ENCODE measurements around the gene GOLGA1.

The GOLGA1 gene

DNA sequence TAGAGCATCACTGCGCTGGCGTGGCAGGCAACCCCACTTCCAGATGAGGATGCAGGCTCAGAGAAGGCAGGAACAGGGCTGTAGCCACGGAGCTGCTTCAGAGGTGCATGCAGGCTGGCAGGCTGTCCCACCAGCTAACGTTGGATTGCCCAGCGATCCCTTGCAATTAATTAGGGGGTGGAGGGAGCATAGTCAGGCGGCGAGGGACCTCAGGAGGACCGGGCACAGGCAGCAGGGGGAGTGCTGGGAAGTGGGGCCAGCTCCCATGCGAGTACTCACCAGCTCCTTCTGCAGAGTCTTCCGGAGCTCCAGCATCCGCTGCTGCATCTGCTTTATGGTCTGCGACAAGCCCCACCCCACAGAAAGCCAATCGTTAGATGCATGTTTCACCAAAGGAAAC lies 58.7 kb downstream of the GOLGA1 start:
- no peak for DNase-seq (ENCODE audit: low read depth, low spot score)

GRCh38 chr9:124881138-124881743 lies 59.6 kb downstream of the GOLGA1 start:
- no peak for DNase-seq (ENCODE audit: low read depth, low spot score)

DNA sequence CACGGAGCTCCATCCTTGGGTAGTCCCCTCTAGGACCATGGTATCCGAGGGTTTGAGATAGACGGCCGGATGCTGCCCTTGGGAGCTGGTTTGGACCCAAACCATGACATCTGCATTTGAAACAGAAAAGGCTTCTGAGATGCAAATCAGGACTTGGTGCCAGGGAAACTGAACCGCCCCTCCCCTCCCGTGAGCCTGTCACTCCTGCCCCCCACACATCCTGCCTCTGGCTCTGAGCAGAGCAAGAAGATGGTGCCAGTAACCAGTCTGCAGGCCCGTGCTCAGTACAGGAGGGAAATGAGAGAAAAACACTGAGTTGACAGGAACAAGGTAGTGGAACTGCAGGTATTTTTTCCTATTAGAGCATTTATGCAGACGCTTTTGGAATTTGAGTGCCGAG lies 60.4 kb downstream of the GOLGA1 start:
- DNase-seq (ENCODE audit: low read depth, low spot score) = peak; percentile 33

- no peak for DNase-seq (ENCODE audit: low read depth, low spot score)
These were observed 61.7 kb downstream of the GOLGA1 start for GRCh38 chr9:124879226-124879625.

- no peak for DNase-seq (ENCODE audit: low read depth, low spot score)
These were observed 62.4 kb downstream of the GOLGA1 start for GRCh38 chr9:124878518-124878917.

GRCh38 chr9:124878021-124878420 lies 62.9 kb downstream of the GOLGA1 start:
- DNase-seq (ENCODE audit: low read depth, low spot score) = peak; percentile 34

GRCh38 chr9:124877021-124877782 lies 63.7 kb downstream of the GOLGA1 start:
- no peak for DNase-seq (ENCODE audit: low read depth, low spot score)

DNA sequence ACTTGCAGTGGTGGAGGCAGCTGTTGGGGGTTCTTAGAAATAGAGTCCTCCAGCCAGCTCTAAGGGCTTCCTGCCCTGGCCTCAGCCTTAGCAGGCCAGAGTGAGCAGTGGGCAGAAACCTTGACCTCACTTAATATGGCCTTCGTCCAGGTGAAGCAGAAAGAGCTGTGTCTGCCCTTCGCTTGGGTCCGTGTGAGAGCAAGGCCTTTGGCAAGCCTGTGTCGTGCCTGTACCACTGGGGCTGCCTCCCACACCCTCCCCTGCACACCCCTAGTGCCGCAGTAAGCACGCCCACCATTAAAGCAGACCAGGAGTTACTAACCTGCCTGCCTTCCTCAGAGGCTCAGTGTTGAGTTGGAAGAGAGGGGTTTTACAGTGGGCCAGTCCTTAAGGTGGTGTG lies 65.4 kb downstream of the GOLGA1 start:
- DNase-seq (ENCODE audit: low read depth, low spot score) = no peak

DNA sequence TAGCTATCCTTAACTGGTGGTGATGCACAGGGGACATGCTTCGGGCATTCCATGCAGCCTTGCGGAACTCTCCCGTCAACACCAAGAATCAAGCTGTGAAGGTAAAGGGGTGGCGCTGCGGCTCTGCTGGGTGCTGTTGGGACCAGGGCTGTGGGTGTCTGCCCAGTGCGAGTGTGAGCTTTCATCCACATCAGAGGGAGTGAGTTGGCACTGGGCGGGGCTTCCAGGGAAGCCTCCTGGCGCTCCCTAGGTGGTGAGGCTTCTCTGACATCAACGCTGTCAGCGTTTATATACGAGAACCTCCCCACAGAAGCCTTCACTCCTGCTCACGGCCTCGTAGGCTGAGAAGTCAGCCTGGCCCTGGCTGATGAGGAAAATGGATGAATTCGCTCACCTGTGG lies 67.2 kb downstream of the GOLGA1 start:
- DNase-seq (ENCODE audit: low read depth, low spot score) = no peak

DNA sequence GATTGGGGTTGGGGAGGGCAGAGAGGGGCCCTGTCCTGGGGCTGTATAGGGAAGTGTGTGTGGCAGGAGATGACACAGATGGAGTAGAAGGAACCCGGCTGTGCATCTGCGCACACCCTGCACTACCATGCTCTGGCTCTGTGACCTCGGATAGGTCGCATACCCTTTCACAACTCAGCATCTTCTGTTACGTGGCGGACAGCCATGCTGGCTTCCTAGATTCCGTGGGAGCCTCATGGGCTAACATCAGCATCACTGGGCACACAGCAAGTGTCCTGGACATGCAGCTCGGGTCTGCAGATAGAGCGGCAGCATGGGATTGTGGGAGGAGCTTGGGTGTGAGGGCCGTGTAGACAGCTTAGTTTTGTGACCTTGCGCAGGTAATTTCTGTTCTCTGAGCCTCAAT lies 69.7 kb downstream of the GOLGA1 start:
- no peak for DNase-seq (ENCODE audit: low read depth, low spot score)

- DNase-seq (ENCODE audit: low read depth, low spot score) = no peak
These were observed 70.2 kb downstream of the GOLGA1 start for GRCh38 chr9:124870723-124871122.

GRCh38 chr9:124869986-124870560 lies 70.8 kb downstream of the GOLGA1 start:
- DNase-seq (ENCODE audit: low read depth, low spot score) = peak; percentile 47

- DNase-seq (ENCODE audit: low read depth, low spot score) = peak; percentile 51
These were observed 71.4 kb downstream of the GOLGA1 start for GRCh38 chr9:124869466-124869985.

DNA sequence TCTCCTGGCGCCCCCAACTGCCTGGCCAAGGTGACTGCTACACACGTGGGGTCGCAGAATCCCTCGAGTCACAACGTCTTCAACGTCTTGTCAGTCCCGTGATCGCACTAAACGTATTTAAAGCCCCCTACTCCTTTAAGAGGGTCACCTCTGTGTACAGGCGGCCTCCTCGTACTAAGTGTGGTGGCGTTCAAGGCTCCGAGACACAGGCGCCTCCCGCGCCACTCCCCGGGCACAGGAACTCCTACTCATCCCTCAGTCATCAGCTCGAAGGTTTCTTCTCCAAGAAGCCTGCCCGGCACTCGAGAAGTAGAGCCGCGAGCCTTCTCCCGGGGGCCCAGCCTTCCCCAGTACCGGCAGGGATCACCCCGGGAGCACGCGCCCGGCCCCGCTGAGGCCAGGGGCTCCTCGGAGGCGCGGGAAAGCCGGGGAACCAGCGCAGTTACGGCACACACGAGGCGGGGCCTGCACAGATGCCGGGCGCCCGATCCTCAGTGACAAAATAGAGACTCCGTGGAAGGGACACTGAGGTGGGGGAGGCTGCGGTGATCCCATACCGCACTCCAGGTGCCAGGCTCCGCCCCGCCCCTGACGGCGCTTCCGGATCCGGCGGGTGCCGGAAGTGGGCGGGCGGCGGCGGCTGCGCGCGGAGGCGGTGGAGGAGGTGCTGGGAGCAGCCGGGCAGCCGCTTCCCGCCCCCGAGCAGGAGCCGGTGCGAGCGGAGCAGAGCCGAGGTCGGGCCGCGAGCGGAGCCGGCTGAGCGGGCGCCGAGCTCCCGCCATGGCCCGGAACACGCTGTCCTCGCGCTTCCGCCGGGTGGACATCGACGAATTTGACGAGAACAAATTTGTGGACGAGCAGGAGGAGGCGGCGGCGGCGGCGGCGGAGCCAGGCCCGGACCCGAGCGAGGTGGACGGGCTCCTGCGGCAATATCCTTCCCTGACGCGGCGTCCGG lies 72.1 kb downstream of the GOLGA1 start:
- peak; percentile 96 for DNase-seq (ENCODE audit: low read depth, low spot score)

GRCh38 chr9:124863371-124863871 lies 77.5 kb downstream of the GOLGA1 start:
- DNase-seq (ENCODE audit: low read depth, low spot score) = no peak

DNA sequence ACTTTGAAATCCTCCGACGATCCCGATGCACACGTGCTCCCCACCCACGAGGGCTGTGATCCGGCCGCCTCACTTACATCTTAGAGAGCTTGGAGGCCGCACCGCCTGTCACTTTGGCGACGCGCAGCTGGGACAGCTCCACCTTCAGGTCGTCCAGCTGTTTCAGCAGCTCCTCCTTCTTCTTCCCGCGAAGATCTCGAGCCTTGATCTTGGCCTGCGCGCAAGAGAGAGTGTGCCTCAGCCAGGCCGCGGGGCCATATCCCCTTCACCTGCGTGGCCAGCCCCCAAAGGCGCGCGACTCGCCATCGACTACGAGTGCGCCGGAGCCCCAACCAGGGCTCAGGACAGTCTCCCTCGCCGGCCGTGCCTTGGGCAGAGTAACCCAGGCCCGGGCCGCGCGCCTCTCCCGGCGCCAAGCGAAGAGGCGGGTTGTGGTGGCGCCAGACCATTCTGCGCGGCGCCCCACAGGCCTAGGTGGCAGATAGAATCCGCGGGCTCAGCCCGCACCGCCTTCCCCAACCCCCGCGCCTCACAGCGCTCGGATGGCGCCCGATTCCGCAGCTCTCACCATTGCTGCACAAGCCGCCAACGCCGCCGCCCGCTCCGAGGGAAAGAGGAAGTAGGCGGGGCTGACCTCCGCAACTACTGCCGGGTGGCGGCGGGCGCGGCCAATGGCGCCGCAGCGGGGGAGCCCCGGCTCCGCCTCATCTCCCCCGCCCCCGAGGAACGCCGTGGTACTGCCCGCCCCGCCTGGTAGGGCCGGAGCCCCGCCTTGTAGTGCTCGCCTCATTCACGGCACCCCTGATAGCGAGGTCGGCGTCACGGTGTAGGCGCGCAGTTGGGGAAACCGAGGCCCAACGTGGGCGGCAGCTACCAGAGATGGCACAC lies 79.3 kb downstream of the GOLGA1 start, which contains the start of the genes ARPC5L and RPL35:
ARPC5L (plus strand) TSS at position 789 of the 888 bp plus-strand sequence. CDS start 7,161 bp downstream, outside the sequence.
RPL35 (minus strand) TSS at position 616 of the 888 bp plus-strand sequence; CDS start at position 571, 45 bp downstream.
- peak; percentile 98 for DNase-seq (ENCODE audit: low read depth, low spot score)

- no peak for DNase-seq (ENCODE audit: low read depth, low spot score)
These were observed 80.1 kb downstream of the GOLGA1 start for GRCh38 chr9:124860582-124861341.

DNA sequence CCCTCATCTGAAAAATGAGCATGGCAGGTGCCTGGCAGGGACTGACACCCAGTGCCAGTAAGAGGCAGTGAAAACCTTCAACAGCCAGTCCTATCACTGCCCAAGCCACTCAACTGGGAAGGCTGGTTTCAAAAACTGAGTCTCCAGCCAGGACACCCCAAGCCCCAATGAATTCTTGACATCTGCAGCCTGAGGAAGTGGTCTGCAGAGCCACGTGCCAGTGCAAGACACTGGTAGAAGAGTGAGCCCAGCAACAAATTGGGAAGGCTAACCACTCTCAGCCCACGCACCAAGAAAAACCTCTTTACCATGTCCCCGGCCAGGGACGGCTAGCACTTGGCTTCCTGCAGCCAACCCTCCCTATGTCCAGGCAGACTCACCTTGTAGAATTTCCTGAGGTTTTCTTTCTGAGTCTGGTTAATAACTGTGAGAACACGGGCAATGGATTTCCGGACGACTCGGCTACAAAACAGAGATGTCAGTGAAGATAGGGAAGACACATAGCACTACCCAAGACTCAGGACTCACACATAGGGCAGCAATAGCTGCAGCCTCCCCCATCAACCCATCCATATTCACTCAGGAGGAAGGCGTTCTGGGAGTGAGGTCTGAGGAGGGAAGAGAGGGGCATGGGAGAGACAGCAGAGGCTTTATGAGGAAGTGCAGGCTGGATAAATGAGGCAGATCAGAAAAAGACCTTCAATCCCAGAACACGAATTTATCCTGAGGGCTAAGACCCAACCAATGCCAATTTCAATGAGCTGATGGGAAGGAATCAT lies 80.9 kb downstream of the GOLGA1 start:
- no peak for DNase-seq (ENCODE audit: low read depth, low spot score)
